ENCODE results near the gene PLAAT5. TPM values are rescaled to one million over a fixed set of nuclear protein-coding genes. Genes with fewer than 3 reads are reported as not detected.

PLAAT5 gene
- total RNA-seq, 1 donor from 2014 or later = 3.6 TPM

GRCh38 chr11:63508009-63508408 lies 17.0 kb upstream of the PLAAT5 start:
- peak; percentile 77 for ATAC-seq

GRCh38 chr11:63507511-63507910 lies 16.5 kb upstream of the PLAAT5 start:
- H3K36me3 ChIP-seq = no peaks in the 10 kb centered on the region
- H3K4me3 ChIP-seq = no peak overlapping the region
- no peaks in the 10 kb centered on the region for H3K27me3 ChIP-seq
- no peak for TF ChIP-seq CTCF (IDR thresholded peaks at IDR 0.05)
- H3K4me1 ChIP-seq = peaks cover 20% of the 10 kb centered on the region
- H3K27ac ChIP-seq = no peak overlapping the region
- no peak for DNase-seq
- intact Hi-C loops (cut with DNase I) = no loop called here
- H3K9me3 ChIP-seq = no peaks in the 10 kb centered on the region
- no peak for ATAC-seq

More at GRCh38 chr11:63508009-63508408, 17.0 kb upstream of the PLAAT5 start:
- peaks cover 20% of the 10 kb centered on the region for H3K4me1 ChIP-seq
- no peaks in the 10 kb centered on the region for H3K27me3 ChIP-seq
- H3K4me3 ChIP-seq = no peak overlapping the region
- peak; percentile 43 for TF ChIP-seq CTCF (IDR thresholded peaks at IDR 0.05)
- peak; percentile 68 for DNase-seq
- no peaks in the 10 kb centered on the region for H3K9me3 ChIP-seq
- H3K27ac ChIP-seq = no peak overlapping the region
- H3K36me3 ChIP-seq = no peaks in the 10 kb centered on the region
- intact Hi-C loops (cut with DNase I) = no loop called here

DNA sequence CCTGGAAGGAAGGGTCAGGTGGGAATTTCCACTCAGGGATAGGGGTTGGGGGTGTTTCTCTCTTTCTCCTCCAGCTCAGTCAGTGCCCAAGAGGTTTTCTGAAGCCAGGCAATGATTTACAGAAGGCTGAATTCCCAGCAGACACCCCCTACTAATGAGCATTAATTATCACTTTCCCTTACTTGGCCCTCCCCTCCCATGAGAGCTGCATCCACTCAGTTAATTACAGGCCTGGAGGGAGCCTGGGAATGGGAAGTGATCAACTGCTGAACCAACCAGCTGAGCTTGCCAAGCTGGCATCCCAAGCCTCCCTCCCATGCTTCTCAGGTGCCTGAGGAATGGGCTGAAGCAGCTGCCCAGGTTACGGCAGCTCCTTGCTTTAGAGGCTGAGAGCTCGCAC lies 15.9 kb upstream of the PLAAT5 start:
- ATAC-seq = no peak
- DNase-seq = no peak
- Histone ChIP-seq H3K4me1 (peaks cover 20% of the 10 kb centered on the region), H3K9me3 (no peaks in the 10 kb centered on the region), H3K27ac (no peak overlapping the region), H3K36me3 (no peaks in the 10 kb centered on the region), H3K27me3 (no peaks in the 10 kb centered on the region), H3K4me3 (no peak overlapping the region)
- intact Hi-C loops (cut with DNase I) = no loop called here
- TF ChIP-seq CTCF (IDR thresholded peaks at IDR 0.05) = no peak

GRCh38 chr11:63505857-63506528 lies 15.0 kb upstream of the PLAAT5 start, which contains the start of gene LGALS12:
TSS of gene LGALS12 (plus strand) at chr11:63506084. CDS start at chr11:63506459, 375 bp downstream.
- no peaks in the 10 kb centered on the region for H3K9me3 ChIP-seq
- H3K27ac ChIP-seq = no peak within 1 kb of the TSS
- H3K4me3 ChIP-seq = no peak within 1 kb of the TSS
- no peaks in the 10 kb centered on the region for H3K36me3 ChIP-seq
- TF ChIP-seq CTCF (IDR thresholded peaks at IDR 0.05) = no peak
- intact Hi-C loops (cut with DNase I) = no loop called here
- H3K27me3 ChIP-seq = no peaks in the 10 kb centered on the region
- DNase-seq = no peak
- peaks cover 20% of the 10 kb centered on the region for H3K4me1 ChIP-seq
- peak; percentile 42 for ATAC-seq

DNA sequence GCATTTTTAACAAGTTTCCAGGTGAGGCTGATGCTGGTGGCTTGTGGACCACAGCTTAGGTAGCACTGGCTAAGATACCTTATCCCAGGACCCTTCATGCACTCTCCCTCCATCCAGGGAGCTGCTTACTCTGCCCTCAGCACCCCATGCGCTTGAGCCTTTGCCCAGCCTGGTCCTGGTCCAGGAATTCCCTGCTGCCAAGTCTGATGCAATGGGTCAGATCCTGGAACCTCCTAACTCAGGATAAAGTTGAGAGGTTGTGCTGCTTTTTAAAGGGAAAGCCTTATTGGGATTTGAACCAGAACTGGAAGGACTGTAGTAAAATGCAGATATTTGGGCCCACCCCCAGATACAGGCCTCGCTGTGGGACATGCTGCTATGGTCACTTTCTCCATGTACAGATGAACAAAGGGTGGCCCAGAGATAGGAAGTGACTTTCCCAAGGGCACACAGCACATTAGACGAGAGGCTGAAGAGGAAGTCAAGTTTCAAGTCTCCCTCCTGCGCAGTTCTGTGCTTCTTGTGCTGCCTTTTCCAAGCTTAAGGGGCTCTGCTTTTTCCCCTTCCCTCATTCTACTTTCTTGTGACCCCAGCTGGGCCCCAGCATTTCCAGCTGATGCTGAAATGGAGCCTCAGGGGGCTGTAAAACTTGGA lies 14.1 kb upstream of the PLAAT5 start:
- H3K27me3 ChIP-seq = no peaks in the 10 kb centered on the region
- intact Hi-C loops (cut with DNase I) = no loop called here
- no peak overlapping the region for H3K4me3 ChIP-seq
- ATAC-seq (peak; percentile 39), DNase-seq (peak; percentile 70)
- peaks cover 17% of the 10 kb centered on the region for H3K4me1 ChIP-seq
- H3K36me3 ChIP-seq = no peaks in the 10 kb centered on the region
- no peak for TF ChIP-seq CTCF (IDR thresholded peaks at IDR 0.05)
- H3K27ac ChIP-seq = no peak overlapping the region
- peaks cover under 1% of the 10 kb centered on the region for H3K9me3 ChIP-seq
